HepG2 (cell line): ENCODE measurements around the gene CAMKK1. TPM values are rescaled to one million over a fixed set of nuclear protein-coding genes. Genes with fewer than 3 reads are reported as not detected.

Experiments used
- ATAC-seq: fragments of 200-7000 bp; cut with Tn5 transposase; 3 replicates; pipeline ENCODE4 v1.9.1; 2020; ENCODE audit warnings: mild to moderate bottlenecking, moderate library complexity
- BruUV-seq: library from RNA; stranded (reverse); fragments of 400-500 nt; replicated peaks from 2 replicates; lab custom pipeline; 2021; lab: Mats Ljungman, UMichigan
- CTCF ChIA-PET: fragments of 300-600 bp; formaldehyde crosslinking; extraction: SDS; loops from one replicate; lab custom pipeline; 2021; ENCODE audit warnings: low total read pairs, inconsistent platforms, low intra/inter-chr PET ratio; lab: Yijun Ruan, JAX
- POLR2A ChIA-PET: fragments of 350-600 bp; sonication (Branson Sonifier 250); formaldehyde crosslinking; loops from one replicate; lab custom pipeline; 2020; ENCODE audit warnings: antibody characterized with exemption, inconsistent platforms; lab: Yijun Ruan, JAX
- DNase-seq: peaks from one replicate; pipeline ENCODE4 v3.0.0-alpha.2; 2015; ENCODE audit warnings: low spot score
- FAIRE-seq: peaks from 3 replicates; lab custom pipeline; 2011; peaks lifted over from hg19 to GRCh38; lab: Jason Lieb, UNC
- H2AFZ ChIP-seq: one replicate; pipeline ENCODE4 v1.6.1; 2011; ENCODE audit warnings: low read length, inconsistent platforms
- H3K27ac ChIP-seq: fragments of 300-600 bp; 3 replicates; pipeline ENCODE4 v1.8.0; 2011; ENCODE audit warnings: mixed run types, mild to moderate bottlenecking, mixed read lengths, low read length, inconsistent platforms; ENCODE audit not compliant: insufficient read depth; ENCODE audit errors: extremely low read length
- H3K27me3 ChIP-seq, 2 experiments: fragments of 200-600 bp in 1 of 2; 2 replicates in 1 of 2; 3 replicates in 1 of 2; pipeline versions ENCODE4 v1.6.0 to v1.8.0; 2011; ENCODE audit warnings: low read length in 2 of 2, mild to moderate bottlenecking in 2 of 2, moderate library complexity in 2 of 2, inconsistent platforms in 1 of 2; ENCODE audit not compliant: insufficient read depth in 2 of 2, control insufficient read depth in 1 of 2
- H3K36me3 ChIP-seq, 2 experiments: fragments of 200-600 bp in 1 of 2; replicated peaks in 1 of 2; 2 replicates in 1 of 2; 3 replicates in 1 of 2; pipeline versions ENCODE4 v1.5.1 to v1.8.0; 2011; ENCODE audit warnings: low read length in 2 of 2, inconsistent platforms in 1 of 2; ENCODE audit not compliant: insufficient read depth in 2 of 2, control insufficient read depth in 1 of 2
- H3K4me1 ChIP-seq: 2 replicates; pipeline ENCODE4 v1.5.1; 2012; ENCODE audit warnings: low read length, inconsistent platforms; ENCODE audit not compliant: insufficient read depth
- H3K4me2 ChIP-seq: 2 replicates; pipeline ENCODE4 v1.6.0; 2011; ENCODE audit warnings: low read depth, low read length, inconsistent platforms
- H3K4me3 ChIP-seq, 3 experiments: fragments of 200-600 bp in 1 of 3; sonication (generic), shearing (Covaris generic) in 1 of 3; replicated peaks in 1 of 3; 2 replicates each; pipeline ENCODE4 v1.5.1; 2011 to 2016; ENCODE audit warnings: low read length in 3 of 3, inconsistent platforms in 2 of 3, low read depth in 2 of 3, mild to moderate bottlenecking in 2 of 3, control low read depth in 1 of 3, mixed read lengths in 1 of 3; ENCODE audit not compliant: insufficient read depth in 1 of 3
- H3K79me2 ChIP-seq: one replicate; pipeline ENCODE4 v1.6.1; 2011; ENCODE audit warnings: low read length, inconsistent platforms; ENCODE audit not compliant: insufficient read depth
- H3K9ac ChIP-seq: 2 replicates; pipeline ENCODE4 v1.6.0; 2011; ENCODE audit warnings: mild to moderate bottlenecking, low read depth, low read length, inconsistent platforms; ENCODE audit not compliant: insufficient read depth
- H3K9me3 ChIP-seq: 2 replicates; pipeline ENCODE4 v1.5.1; 2012; ENCODE audit warnings: mild to moderate bottlenecking, low read length
- H4K20me1 ChIP-seq: 2 replicates; pipeline ENCODE4 v1.6.0; 2011; ENCODE audit warnings: inconsistent platforms, mild to moderate bottlenecking, low read length, moderate library complexity; ENCODE audit not compliant: insufficient read depth
- ASH2L ChIP-seq: fragments of 300-600, 200-600 bp; sonication (generic); IDR thresholded peaks from 2 replicates; pipeline ENCODE4 v1.7.0; 2017; ENCODE audit warnings: low read depth, mild to moderate bottlenecking, moderate library complexity, mixed read lengths, low read length; ENCODE audit not compliant: insufficient read length
- ATF6 ChIP-seq: sonication (generic); formaldehyde crosslinking; conservative IDR thresholded peaks from 2 replicates; pipeline ENCODE4 v1.4.0; 2020; ENCODE audit warnings: missing genetic modification reagents
- ESRRA ChIP-seq: sonication (generic); formaldehyde crosslinking; IDR thresholded peaks from 2 replicates; pipeline ENCODE4 v1.5.1; 2020; ENCODE audit warnings: mild to moderate bottlenecking, low read depth, missing genetic modification reagents
- ETV5 ChIP-seq: IDR thresholded peaks from 2 replicates; pipeline ENCODE4 v1.6.1; 2018; ENCODE audit warnings: missing biosample characterization, missing genetic modification reagents, inconsistent platforms, borderline replicate concordance
- FOXO1 ChIP-seq: sonication (generic); formaldehyde crosslinking; IDR thresholded peaks from 2 replicates; pipeline ENCODE4 v1.4.0; 2020; ENCODE audit warnings: missing genetic modification reagents
- KDM6A ChIP-seq: IDR thresholded peaks from 2 replicates; pipeline ENCODE4 v1.6.1; 2016; ENCODE audit warnings: low read depth
- LRRFIP1 ChIP-seq: sonication (generic); formaldehyde crosslinking; conservative IDR thresholded peaks from 2 replicates; pipeline ENCODE4 v1.4.0; 2020; ENCODE audit warnings: missing genetic modification reagents
- MBNL3 ChIP-seq: fragments of 250-450 bp; sonication (Bioruptor Pico); conservative IDR thresholded peaks from 2 replicates; pipeline ENCODE4 v1.8.0; 2022; ENCODE audit warnings: mild to moderate bottlenecking, inconsistent platforms
- SOX13 ChIP-seq, 3 experiments: fragments of 450-650 bp in 1 of 3; sonication (generic) in 1 of 3; formaldehyde crosslinking in 1 of 3; IDR thresholded peaks in 2 of 3; conservative IDR thresholded peaks in 1 of 3; 2 replicates each; pipeline versions ENCODE4 v1.5.0 to v1.6.1; 2016 to 2020; ENCODE audit warnings: antibody characterized with exemption in 1 of 3, mild to moderate bottlenecking in 1 of 3, missing compliant biosample characterization in 1 of 3, missing genetic modification reagents in 1 of 3, moderate library complexity in 1 of 3
- SRSF4 ChIP-seq: fragments of 200-400 bp; formaldehyde crosslinking; IDR thresholded peaks from one replicate; pipeline ENCODE4 v1.6.1; 2018; ENCODE audit warnings: mild to moderate bottlenecking, low read depth, low read length, moderate library complexity; ENCODE audit not compliant: poor library complexity, severe bottlenecking
- TAF15 ChIP-seq: fragments of 200-400 bp; formaldehyde crosslinking; IDR thresholded peaks from one replicate; pipeline ENCODE4 v1.6.1; 2018; ENCODE audit warnings: mild to moderate bottlenecking, low read depth, low read length; ENCODE audit not compliant: poor library complexity, severe bottlenecking
- THYN1 ChIP-seq: sonication (generic); formaldehyde crosslinking; IDR thresholded peaks from 2 replicates; pipeline ENCODE4 v1.8.1; 2023; ENCODE audit warnings: low read depth, mild to moderate bottlenecking, moderate library complexity, missing genetic modification reagents, borderline replicate concordance
- ZBTB33 ChIP-seq: sonication (generic); formaldehyde crosslinking; IDR thresholded peaks from 2 replicates; pipeline ENCODE4 v1.4.0; 2020; ENCODE audit warnings: missing genetic modification reagents
- ZBTB38 ChIP-seq: sonication (generic); formaldehyde crosslinking; IDR thresholded peaks from 2 replicates; pipeline ENCODE4 v1.5.1; 2020; ENCODE audit warnings: mild to moderate bottlenecking, missing genetic modification reagents
- ZEB1 ChIP-seq: IDR thresholded peaks from 2 replicates; pipeline ENCODE4 v1.6.1; 2012; ENCODE audit warnings: mild to moderate bottlenecking, low read depth, inconsistent platforms; ENCODE audit not compliant: insufficient replicate concordance
- ZNF10 ChIP-seq: sonication (generic); formaldehyde crosslinking; IDR thresholded peaks from 2 replicates; pipeline ENCODE4 v1.4.0; 2020; ENCODE audit warnings: mild to moderate bottlenecking, low read depth, missing genetic modification reagents, borderline replicate concordance
- ZNF430 ChIP-seq: sonication (generic); formaldehyde crosslinking; IDR thresholded peaks from 2 replicates; pipeline ENCODE4 v1.9.0; 2021; ENCODE audit warnings: mild to moderate bottlenecking, missing genetic modification reagents
- WGBS: methylation state at CpG from one replicate; pipeline ENCODE4 v1.1.6; 2017; ENCODE audit warnings: low lambda C conversion rate; 5-methylcytosine and 5-hydroxymethylcytosine counted together
- in situ Hi-C: cut with HindIII; loops from 2 replicates; pipeline ENCODE4 v1.10.0; 2017; ENCODE audit warnings: low pct_unique_long_range_greater_than_20kb; ENCODE audit not compliant: extremely low pct_ligation_motif_present
- intact Hi-C: fragments of 100-400 bp; cut with micrococcal nuclease; formaldehyde crosslinking; loops from one replicate; pipeline ENCODE4 v1.10.0; 2022; ENCODE audit not compliant: unreplicated experiment
- polyA plus RNA-seq, 8 experiments: library from polyadenylated mRNA; depleted of rRNA in 3 of 8; stranded (reverse) in 7 of 8; unstranded in 1 of 8; fragments of >200 nt; fragmentation: Illumina TruSeq in 4 of 8; extraction: Trizol in 4 of 8; gene quantifications; 2 replicates each; pipeline versions ENCODE4 v1.2.1 to v1.2.3, GENCODE V29; 2011 to 2016; ENCODE audit warnings: low read depth in 4 of 8, missing spikeins in 1 of 8, mixed read lengths in 1 of 8; ENCODE audit not compliant: insufficient read depth in 1 of 8
- total RNA-seq, 5 experiments: library from RNA; depleted of rRNA; stranded (reverse); fragments of >200 nt; fragmentation: Illumina TruSeq; extraction: Trizol; gene quantifications; 2 replicates each; pipeline ENCODE4 v1.2.3, GENCODE V29; 2016; ENCODE audit warnings: low read depth in 1 of 5

Gene CAMKK1
- total and polyA plus RNA-seq, 2 of the 13 experiments (the other 11 are each of a cell fraction or from before 2014, with no cell fraction given): 1.5 to 1.6 TPM

GRCh38 chr17:3884188-3884587 lies 8.7 kb downstream of the CAMKK1 start (continued):
- TF ChIP-seq KDM6A (CRISPR knock-in tag): no peak

- in situ Hi-C loops (no loop called here), intact Hi-C loops (no loop called here)
- H3K27ac ChIP-seq: no peak overlapping the region
- WGBS: 83% methylated on average over 2 of the region's 4 CpGs
- no peak for TF ChIP-seq ASH2L
- TF ChIP-seq MBNL3 (CRISPR knock-in tag): no peak
- no peak for TF ChIP-seq ZEB1
- no peak for TF ChIP-seq SRSF4
- TF ChIP-seq SOX13 (IDR thresholded peaks at IDR 0.05): no peak
- no peak for TF ChIP-seq SOX13 (CRISPR knock-in tag; conservative IDR thresholded peaks at IDR 0.05 in 1 of 2, IDR thresholded peaks at IDR 0.05 in 1 of 2)
- no peak for TF ChIP-seq LRRFIP1 (CRISPR knock-in tag)
- TF ChIP-seq ETV5 (CRISPR knock-in tag): no peak
- TF ChIP-seq TAF15: no peak
- no peak for TF ChIP-seq ATF6
- no peak for TF ChIP-seq THYN1
- TF ChIP-seq ZBTB38 (CRISPR knock-in tag): no peak
- TF ChIP-seq FOXO1 (CRISPR knock-in tag): no peak
- TF ChIP-seq ZBTB33 (CRISPR knock-in tag): no peak
- TF ChIP-seq ESRRA (CRISPR knock-in tag): no peak
- no peak for TF ChIP-seq ZNF430 (CRISPR knock-in tag)
- no peak for TF ChIP-seq ZNF10 (CRISPR knock-in tag)
- CTCF ChIA-PET: no interaction called here
- no peak overlapping the region for H3K9ac ChIP-seq
- H4K20me1 ChIP-seq: no peaks in the 10 kb centered on the region
- BruUV-seq: no TSS peak
- no peak overlapping the region for H3K4me3 ChIP-seq
- H3K36me3 ChIP-seq: no peaks in the 10 kb centered on the region; a peak in 1 of 5 replicates
- DNase-seq (no peak), FAIRE-seq (no peak), ATAC-seq (no peak)
- peaks cover 8% of the 10 kb centered on the region; the same call in 1 of the 2 replicates for H3K4me1 ChIP-seq
- no peaks in the 10 kb centered on the region for H3K9me3 ChIP-seq
- H3K79me2 ChIP-seq: no peaks in the 10 kb centered on the region
- POLR2A ChIA-PET: no interaction called here
- no peaks in the 10 kb centered on the region for H3K27me3 ChIP-seq
- H3K4me2 ChIP-seq: no peak overlapping the region
- H2AFZ ChIP-seq: no peak overlapping the region
These were observed 10.6 kb downstream of the CAMKK1 start for GRCh38 chr17:3882276-3882675.
